Measurements from ENCODE around the gene HOMER1.

HOMER1 gene

GRCh38 chr5:79491690-79492317 is 22.1 kb downstream of the HOMER1 start:
- Histone ChIP-seq H3K4me3 (ENCODE audit: low read depth in 1 of 2, low read length in 2 of 2) (no peak overlapping the region), H3K36me3 (ENCODE audit: control insufficient read depth in 1 of 2, insufficient read depth in 2 of 2, low read length in 2 of 2) (no peaks in the 10 kb centered on the region), H3K27ac (ENCODE audit: low read depth, low read length) (no peak overlapping the region), H3K9ac (ENCODE audit: low read depth in 1 of 2, low read length in 2 of 2) (no peak overlapping the region), H3K27me3 (ENCODE audit: control insufficient read depth in 1 of 2, insufficient read depth in 2 of 2, low read length in 2 of 2) (peaks cover 0 to 5% of the 10 kb centered on the region in 2 donors), H3K9me3 (ENCODE audit: control insufficient read depth in 1 of 2, low read length in 2 of 2) (no peaks in the 10 kb centered on the region), H3K4me1 (ENCODE audit: control insufficient read depth in 1 of 2, insufficient read depth in 2 of 2, low read length in 2 of 2) (no peaks in the 10 kb centered on the region)

- peaks cover 0 to 5% of the 10 kb centered on the region in 2 donors for H3K27me3 ChIP-seq (ENCODE audit: control insufficient read depth in 1 of 2, insufficient read depth in 2 of 2, low read length in 2 of 2)
- H3K36me3 ChIP-seq (ENCODE audit: control insufficient read depth in 1 of 2, insufficient read depth in 2 of 2, low read length in 2 of 2), result no peaks in the 10 kb centered on the region
- H3K27ac ChIP-seq (ENCODE audit: low read depth, low read length), result no peak overlapping the region
- no peak overlapping the region for H3K9ac ChIP-seq (ENCODE audit: low read depth in 1 of 2, low read length in 2 of 2)
- no peak overlapping the region for H3K4me3 ChIP-seq (ENCODE audit: low read depth in 1 of 2, low read length in 2 of 2)
- no peaks in the 10 kb centered on the region for H3K4me1 ChIP-seq (ENCODE audit: control insufficient read depth in 1 of 2, insufficient read depth in 2 of 2, low read length in 2 of 2)
- H3K9me3 ChIP-seq (ENCODE audit: control insufficient read depth in 1 of 2, low read length in 2 of 2), result no peaks in the 10 kb centered on the region
Measured at GRCh38 chr5:79490323-79490936, 23.5 kb downstream of the HOMER1 start.

GRCh38 chr5:79489773-79490172 is 24.2 kb downstream of the HOMER1 start:
- H3K36me3 ChIP-seq (ENCODE audit: control insufficient read depth in 1 of 2, insufficient read depth in 2 of 2, low read length in 2 of 2), result no peaks in the 10 kb centered on the region

GRCh38 chr5:79488775-79489174 is 25.2 kb downstream of the HOMER1 start:
- Histone ChIP-seq H3K36me3 (ENCODE audit: control insufficient read depth in 1 of 2, insufficient read depth in 2 of 2, low read length in 2 of 2) (no peaks in the 10 kb centered on the region), H3K27me3 (ENCODE audit: control insufficient read depth in 1 of 2, insufficient read depth in 2 of 2, low read length in 2 of 2) (peaks cover 0 to 5% of the 10 kb centered on the region in 2 donors), H3K4me3 (ENCODE audit: low read depth in 1 of 2, low read length in 2 of 2) (no peak overlapping the region), H3K9ac (ENCODE audit: low read depth in 1 of 2, low read length in 2 of 2) (no peak overlapping the region), H3K4me1 (ENCODE audit: control insufficient read depth in 1 of 2, insufficient read depth in 2 of 2, low read length in 2 of 2) (no peaks in the 10 kb centered on the region), H3K9me3 (ENCODE audit: control insufficient read depth in 1 of 2, low read length in 2 of 2) (no peaks in the 10 kb centered on the region), H3K27ac (ENCODE audit: low read depth, low read length) (no peak overlapping the region)

More at GRCh38 chr5:79489773-79490172, 24.2 kb downstream of the HOMER1 start:
- H3K4me1 ChIP-seq (ENCODE audit: control insufficient read depth in 1 of 2, insufficient read depth in 2 of 2, low read length in 2 of 2), result no peaks in the 10 kb centered on the region
- no peak overlapping the region for H3K4me3 ChIP-seq (ENCODE audit: low read depth in 1 of 2, low read length in 2 of 2)
- H3K27ac ChIP-seq (ENCODE audit: low read depth, low read length), result no peak overlapping the region
- H3K9ac ChIP-seq (ENCODE audit: low read depth in 1 of 2, low read length in 2 of 2), result no peak overlapping the region
- peaks cover 0 to 5% of the 10 kb centered on the region in 2 donors for H3K27me3 ChIP-seq (ENCODE audit: control insufficient read depth in 1 of 2, insufficient read depth in 2 of 2, low read length in 2 of 2)
- H3K9me3 ChIP-seq (ENCODE audit: control insufficient read depth in 1 of 2, low read length in 2 of 2), result no peaks in the 10 kb centered on the region

- no peaks in the 10 kb centered on the region for H3K36me3 ChIP-seq (ENCODE audit: control insufficient read depth in 1 of 2, insufficient read depth in 2 of 2, low read length in 2 of 2)
- no peaks in the 10 kb centered on the region for H3K4me1 ChIP-seq (ENCODE audit: control insufficient read depth in 1 of 2, insufficient read depth in 2 of 2, low read length in 2 of 2)
- peaks cover 0 to under 1% of the 10 kb centered on the region in 2 donors for H3K27me3 ChIP-seq (ENCODE audit: control insufficient read depth in 1 of 2, insufficient read depth in 2 of 2, low read length in 2 of 2)
- H3K27ac ChIP-seq (ENCODE audit: low read depth, low read length), result no peak overlapping the region
- no peak overlapping the region for H3K4me3 ChIP-seq (ENCODE audit: low read depth in 1 of 2, low read length in 2 of 2)
- no peaks in the 10 kb centered on the region for H3K9me3 ChIP-seq (ENCODE audit: control insufficient read depth in 1 of 2, low read length in 2 of 2)
- H3K9ac ChIP-seq (ENCODE audit: low read depth in 1 of 2, low read length in 2 of 2), result no peak overlapping the region
Measured at GRCh38 chr5:79488058-79488457, 25.9 kb downstream of the HOMER1 start.

GRCh38 chr5:79487251-79487650 is 26.7 kb downstream of the HOMER1 start:
- Histone ChIP-seq H3K4me3 (ENCODE audit: low read depth in 1 of 2, low read length in 2 of 2) (no peak overlapping the region), H3K27ac (ENCODE audit: low read depth, low read length) (no peak overlapping the region), H3K27me3 (ENCODE audit: control insufficient read depth in 1 of 2, insufficient read depth in 2 of 2, low read length in 2 of 2) (no peaks in the 10 kb centered on the region)

GRCh38 chr5:79486116-79486515 is 27.8 kb downstream of the HOMER1 start:
- no peaks in the 10 kb centered on the region for H3K4me1 ChIP-seq (ENCODE audit: control insufficient read depth in 1 of 2, insufficient read depth in 2 of 2, low read length in 2 of 2)
- H3K9ac ChIP-seq (ENCODE audit: low read depth in 1 of 2, low read length in 2 of 2), result no peak overlapping the region
- no peaks in the 10 kb centered on the region for H3K27me3 ChIP-seq (ENCODE audit: control insufficient read depth in 1 of 2, insufficient read depth in 2 of 2, low read length in 2 of 2)
- H3K36me3 ChIP-seq (ENCODE audit: control insufficient read depth in 1 of 2, insufficient read depth in 2 of 2, low read length in 2 of 2), result no peaks in the 10 kb centered on the region
- no peaks in the 10 kb centered on the region for H3K9me3 ChIP-seq (ENCODE audit: control insufficient read depth in 1 of 2, low read length in 2 of 2)
- H3K27ac ChIP-seq (ENCODE audit: low read depth, low read length), result no peak overlapping the region
- H3K4me3 ChIP-seq (ENCODE audit: low read depth in 1 of 2, low read length in 2 of 2), result no peak overlapping the region

More at GRCh38 chr5:79487251-79487650, 26.7 kb downstream of the HOMER1 start:
- Histone ChIP-seq H3K9me3 (ENCODE audit: control insufficient read depth in 1 of 2, low read length in 2 of 2) (no peaks in the 10 kb centered on the region), H3K9ac (ENCODE audit: low read depth in 1 of 2, low read length in 2 of 2) (no peak overlapping the region), H3K4me1 (ENCODE audit: control insufficient read depth in 1 of 2, insufficient read depth in 2 of 2, low read length in 2 of 2) (no peaks in the 10 kb centered on the region), H3K36me3 (ENCODE audit: control insufficient read depth in 1 of 2, insufficient read depth in 2 of 2, low read length in 2 of 2) (no peaks in the 10 kb centered on the region)

GRCh38 chr5:79484731-79485130 is 29.2 kb downstream of the HOMER1 start:
- H3K4me1 ChIP-seq (ENCODE audit: control insufficient read depth in 1 of 2, insufficient read depth in 2 of 2, low read length in 2 of 2), result no peaks in the 10 kb centered on the region

GRCh38 chr5:79481574-79481973 is 32.4 kb downstream of the HOMER1 start:
- no peaks in the 10 kb centered on the region for H3K27me3 ChIP-seq (ENCODE audit: control insufficient read depth in 1 of 2, insufficient read depth in 2 of 2, low read length in 2 of 2)
- H3K4me1 ChIP-seq (ENCODE audit: control insufficient read depth in 1 of 2, insufficient read depth in 2 of 2, low read length in 2 of 2), result no peaks in the 10 kb centered on the region
- no peak overlapping the region for H3K4me3 ChIP-seq (ENCODE audit: low read depth in 1 of 2, low read length in 2 of 2)
- H3K9ac ChIP-seq (ENCODE audit: low read depth in 1 of 2, low read length in 2 of 2), result no peak overlapping the region
- no peaks in the 10 kb centered on the region for H3K9me3 ChIP-seq (ENCODE audit: control insufficient read depth in 1 of 2, low read length in 2 of 2)
- no peaks in the 10 kb centered on the region for H3K36me3 ChIP-seq (ENCODE audit: control insufficient read depth in 1 of 2, insufficient read depth in 2 of 2, low read length in 2 of 2)
- no peak overlapping the region for H3K27ac ChIP-seq (ENCODE audit: low read depth, low read length)

More at GRCh38 chr5:79484731-79485130, 29.2 kb downstream of the HOMER1 start:
- Histone ChIP-seq H3K36me3 (ENCODE audit: control insufficient read depth in 1 of 2, insufficient read depth in 2 of 2, low read length in 2 of 2) (no peaks in the 10 kb centered on the region), H3K27ac (ENCODE audit: low read depth, low read length) (no peak overlapping the region), H3K27me3 (ENCODE audit: control insufficient read depth in 1 of 2, insufficient read depth in 2 of 2, low read length in 2 of 2) (no peaks in the 10 kb centered on the region), H3K9me3 (ENCODE audit: control insufficient read depth in 1 of 2, low read length in 2 of 2) (no peaks in the 10 kb centered on the region), H3K4me3 (ENCODE audit: low read depth in 1 of 2, low read length in 2 of 2) (no peak overlapping the region), H3K9ac (ENCODE audit: low read depth in 1 of 2, low read length in 2 of 2) (no peak overlapping the region)

GRCh38 chr5:79480991-79481390 is 32.9 kb downstream of the HOMER1 start:
- Histone ChIP-seq H3K27me3 (ENCODE audit: control insufficient read depth in 1 of 2, insufficient read depth in 2 of 2, low read length in 2 of 2) (no peaks in the 10 kb centered on the region), H3K4me1 (ENCODE audit: control insufficient read depth in 1 of 2, insufficient read depth in 2 of 2, low read length in 2 of 2) (no peaks in the 10 kb centered on the region), H3K36me3 (ENCODE audit: control insufficient read depth in 1 of 2, insufficient read depth in 2 of 2, low read length in 2 of 2) (no peaks in the 10 kb centered on the region), H3K4me3 (ENCODE audit: low read depth in 1 of 2, low read length in 2 of 2) (no peak overlapping the region), H3K9ac (ENCODE audit: low read depth in 1 of 2, low read length in 2 of 2) (no peak overlapping the region), H3K27ac (ENCODE audit: low read depth, low read length) (no peak overlapping the region), H3K9me3 (ENCODE audit: control insufficient read depth in 1 of 2, low read length in 2 of 2) (no peaks in the 10 kb centered on the region)
